Mononuclear cell (primary cell): ENCODE measurements around the gene TTLL5. TPM values are rescaled to one million over a fixed set of nuclear protein-coding genes. Genes with fewer than 3 reads are reported as not detected.

Source experiments
- H3K27me3 ChIP-seq: 2 replicates; pipeline ENCODE4 v1.6.0; 2011; ENCODE audit warnings: low read length, control low read depth; ENCODE audit not compliant: insufficient read depth
- H3K4me1 ChIP-seq: 2 replicates; pipeline ENCODE4 v1.5.1; 2011; ENCODE audit warnings: mild to moderate bottlenecking, low read length, control low read depth; ENCODE audit not compliant: insufficient read depth
- H3K4me3 ChIP-seq: 2 replicates; pipeline ENCODE4 v1.5.1; 2011; ENCODE audit warnings: mild to moderate bottlenecking, low read length, moderate library complexity
- H3K9me3 ChIP-seq: 2 replicates; pipeline ENCODE4 v1.5.1; 2011; ENCODE audit warnings: low read depth, mild to moderate bottlenecking, control low read depth, low read length
- total RNA-seq: library from RNA; depleted of rRNA; stranded (reverse); fragments of >200 nt; gene quantifications from one replicate; pipeline ENCODE4 v1.2.3, GENCODE V29; 2012

The TTLL5 gene
- total RNA-seq, 1 donor = 10.6 TPM

GRCh38 chr14:75757644-75758402, 96.8 kb downstream of the TTLL5 start:
- no peak overlapping the region for H3K4me3 ChIP-seq
- H3K27me3 ChIP-seq = no peaks in the 10 kb centered on the region
- H3K9me3 ChIP-seq = no peaks in the 10 kb centered on the region
- no peaks in the 10 kb centered on the region for H3K4me1 ChIP-seq

- Histone ChIP-seq H3K27me3 (no peaks in the 10 kb centered on the region), H3K9me3 (no peaks in the 10 kb centered on the region), H3K4me1 (no peaks in the 10 kb centered on the region), H3K4me3 (no peak overlapping the region)
Observed at GRCh38 chr14:75764020-75764419, 103.0 kb downstream of the TTLL5 start.

- Histone ChIP-seq H3K27me3 (no peaks in the 10 kb centered on the region), H3K4me1 (no peaks in the 10 kb centered on the region), H3K4me3 (no peak overlapping the region), H3K9me3 (no peaks in the 10 kb centered on the region)
Observed at GRCh38 chr14:75769047-75769685, 108.1 kb downstream of the TTLL5 start.

GRCh38 chr14:75770635-75771034, 109.6 kb downstream of the TTLL5 start:
- Histone ChIP-seq H3K4me3 (no peak overlapping the region), H3K27me3 (no peaks in the 10 kb centered on the region), H3K4me1 (no peaks in the 10 kb centered on the region), H3K9me3 (no peaks in the 10 kb centered on the region)

- Histone ChIP-seq H3K9me3 (no peaks in the 10 kb centered on the region), H3K4me1 (no peaks in the 10 kb centered on the region), H3K4me3 (no peak overlapping the region), H3K27me3 (no peaks in the 10 kb centered on the region)
Observed at GRCh38 chr14:75771595-75771994, 110.5 kb downstream of the TTLL5 start.

- Histone ChIP-seq H3K9me3 (no peaks in the 10 kb centered on the region), H3K4me3 (no peak overlapping the region), H3K27me3 (no peaks in the 10 kb centered on the region), H3K4me1 (no peaks in the 10 kb centered on the region)
Observed at GRCh38 chr14:75773046-75773445, 112.0 kb downstream of the TTLL5 start.

GRCh38 chr14:75781096-75781495, 120.0 kb downstream of the TTLL5 start:
- no peaks in the 10 kb centered on the region for H3K4me1 ChIP-seq
- H3K27me3 ChIP-seq = no peaks in the 10 kb centered on the region
- no peak overlapping the region for H3K4me3 ChIP-seq
- H3K9me3 ChIP-seq = no peaks in the 10 kb centered on the region

GRCh38 chr14:75783184-75783583, 122.1 kb downstream of the TTLL5 start:
- Histone ChIP-seq H3K9me3 (no peaks in the 10 kb centered on the region), H3K4me3 (no peak overlapping the region), H3K27me3 (no peaks in the 10 kb centered on the region), H3K4me1 (no peaks in the 10 kb centered on the region)

- Histone ChIP-seq H3K27me3 (no peaks in the 10 kb centered on the region), H3K4me1 (no peaks in the 10 kb centered on the region), H3K9me3 (peaks cover 4% of the 10 kb centered on the region), H3K4me3 (no peak overlapping the region)
Observed at GRCh38 chr14:75783602-75784313, 122.7 kb downstream of the TTLL5 start.

GRCh38 chr14:75784314-75784686, 123.3 kb downstream of the TTLL5 start:
- Histone ChIP-seq H3K4me1 (no peaks in the 10 kb centered on the region), H3K27me3 (no peaks in the 10 kb centered on the region), H3K4me3 (no peak overlapping the region), H3K9me3 (peaks cover 8% of the 10 kb centered on the region)

GRCh38 chr14:75793806-75794205, 132.8 kb downstream of the TTLL5 start:
- H3K4me1 ChIP-seq = no peaks in the 10 kb centered on the region
- H3K9me3 ChIP-seq = peaks cover 5% of the 10 kb centered on the region
- H3K27me3 ChIP-seq = no peaks in the 10 kb centered on the region
- no peak overlapping the region for H3K4me3 ChIP-seq

- H3K4me1 ChIP-seq = no peaks in the 10 kb centered on the region
Observed at GRCh38 chr14:75794615-75795038, 133.6 kb downstream of the TTLL5 start.

GRCh38 chr14:75800792-75801191, 139.7 kb downstream of the TTLL5 start:
- H3K4me1 ChIP-seq = no peaks in the 10 kb centered on the region
- no peak overlapping the region for H3K4me3 ChIP-seq
- peaks cover 8% of the 10 kb centered on the region for H3K9me3 ChIP-seq
- no peaks in the 10 kb centered on the region for H3K27me3 ChIP-seq

More at GRCh38 chr14:75794615-75795038, 133.6 kb downstream of the TTLL5 start:
- Histone ChIP-seq H3K27me3 (no peaks in the 10 kb centered on the region), H3K9me3 (peaks cover 8% of the 10 kb centered on the region), H3K4me3 (no peak overlapping the region)

- no peak overlapping the region for H3K4me3 ChIP-seq
- H3K27me3 ChIP-seq = no peaks in the 10 kb centered on the region
- H3K4me1 ChIP-seq = no peaks in the 10 kb centered on the region
- peaks cover 8% of the 10 kb centered on the region for H3K9me3 ChIP-seq
Observed at GRCh38 chr14:75802486-75802885, 141.4 kb downstream of the TTLL5 start.

GRCh38 chr14:75803765-75804164, 142.7 kb downstream of the TTLL5 start:
- peaks cover 8% of the 10 kb centered on the region for H3K9me3 ChIP-seq
- H3K27me3 ChIP-seq = no peaks in the 10 kb centered on the region
- H3K4me3 ChIP-seq = no peak overlapping the region
- H3K4me1 ChIP-seq = no peaks in the 10 kb centered on the region
